SH-SY5Y (cell line): ENCODE data around the gene LYAR.

Experiments used
- GATA2 ChIP-seq: IDR thresholded peaks from 2 replicates; pipeline ENCODE4 v1.6.1; 2011; ENCODE audit warnings: mild to moderate bottlenecking, low read depth, low read length
- GATA3 ChIP-seq: IDR thresholded peaks from 2 replicates; pipeline ENCODE4 v1.6.1; 2011; ENCODE audit warnings: low read depth, mild to moderate bottlenecking, low read length, moderate library complexity

The LYAR gene

DNA sequence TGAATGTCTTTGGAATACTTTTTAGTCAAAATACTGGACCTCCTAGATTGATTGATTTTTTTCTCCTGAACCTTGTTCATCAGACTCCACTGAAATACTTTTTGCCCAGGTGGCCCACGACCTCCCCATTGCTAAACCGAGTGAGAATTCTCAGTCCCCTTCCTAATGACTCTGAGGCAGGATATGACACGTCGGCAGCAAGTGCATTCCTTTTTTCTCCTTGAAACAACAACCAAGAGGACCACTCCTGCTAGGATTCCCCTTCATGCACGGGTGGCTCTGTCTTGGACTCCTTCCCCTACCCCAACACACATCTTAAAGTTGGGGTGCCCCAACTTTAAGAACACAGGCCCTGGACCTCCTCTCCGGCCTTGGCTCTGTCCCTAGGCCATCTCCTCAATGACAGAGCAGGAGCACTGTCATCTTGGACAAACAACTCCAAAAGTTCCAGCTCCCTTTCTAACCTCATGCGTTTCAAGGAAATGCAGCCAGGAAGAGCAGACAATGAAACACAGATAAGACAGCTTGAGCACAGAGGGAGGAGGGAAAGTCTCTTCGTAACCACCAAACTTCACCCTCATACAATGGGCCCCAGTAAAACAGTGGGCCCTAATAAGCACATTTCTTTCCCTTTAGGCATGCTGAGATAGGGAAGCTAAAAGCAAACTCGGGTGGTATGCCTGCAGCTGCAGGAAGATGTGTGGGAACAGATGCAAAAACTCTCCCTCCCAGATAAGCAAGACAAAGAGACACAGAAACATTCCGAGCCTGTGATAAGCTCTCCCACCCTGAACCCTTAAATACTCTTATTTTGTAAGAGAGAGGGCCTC is 34.0 kb upstream of the LYAR start:
- TF ChIP-seq GATA2, result no peak
- no peak for TF ChIP-seq GATA3

DNA sequence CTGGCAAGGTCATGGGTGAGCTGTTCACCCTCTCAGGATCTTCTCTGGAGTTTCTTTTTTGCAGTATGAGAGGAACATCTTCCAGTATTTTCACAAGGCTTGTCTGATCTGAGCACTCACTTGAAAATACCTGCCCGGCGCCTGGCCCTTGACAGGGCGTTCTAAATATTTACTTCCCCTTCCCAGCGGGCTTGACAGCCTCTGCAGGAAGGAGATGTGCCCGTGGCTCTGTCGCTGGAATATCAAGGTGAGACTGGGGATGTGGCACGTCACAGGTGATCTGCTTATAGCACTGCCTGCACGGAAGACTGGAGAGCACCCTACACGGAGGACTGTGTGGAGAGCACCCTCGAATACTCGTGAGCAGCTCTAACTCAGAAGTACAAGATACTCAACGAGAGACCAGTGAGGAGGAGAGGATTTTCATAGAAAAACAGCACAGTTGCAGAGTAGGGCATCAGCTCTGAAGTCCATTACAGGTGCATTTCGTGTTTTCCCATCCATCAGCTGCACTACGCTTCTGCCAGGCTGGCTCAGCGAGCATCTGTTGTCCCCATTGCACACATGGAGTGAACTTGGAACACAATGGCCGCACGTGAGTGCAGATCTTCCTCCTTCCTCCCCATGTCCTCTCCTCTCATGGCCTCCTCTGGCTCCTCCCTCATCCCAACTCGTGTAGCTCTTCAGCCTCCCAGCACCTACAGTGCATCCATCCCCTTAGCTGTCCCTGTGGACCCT is 32.2 kb upstream of the LYAR start:
- TF ChIP-seq GATA2 (no peak), GATA3 (no peak)

DNA sequence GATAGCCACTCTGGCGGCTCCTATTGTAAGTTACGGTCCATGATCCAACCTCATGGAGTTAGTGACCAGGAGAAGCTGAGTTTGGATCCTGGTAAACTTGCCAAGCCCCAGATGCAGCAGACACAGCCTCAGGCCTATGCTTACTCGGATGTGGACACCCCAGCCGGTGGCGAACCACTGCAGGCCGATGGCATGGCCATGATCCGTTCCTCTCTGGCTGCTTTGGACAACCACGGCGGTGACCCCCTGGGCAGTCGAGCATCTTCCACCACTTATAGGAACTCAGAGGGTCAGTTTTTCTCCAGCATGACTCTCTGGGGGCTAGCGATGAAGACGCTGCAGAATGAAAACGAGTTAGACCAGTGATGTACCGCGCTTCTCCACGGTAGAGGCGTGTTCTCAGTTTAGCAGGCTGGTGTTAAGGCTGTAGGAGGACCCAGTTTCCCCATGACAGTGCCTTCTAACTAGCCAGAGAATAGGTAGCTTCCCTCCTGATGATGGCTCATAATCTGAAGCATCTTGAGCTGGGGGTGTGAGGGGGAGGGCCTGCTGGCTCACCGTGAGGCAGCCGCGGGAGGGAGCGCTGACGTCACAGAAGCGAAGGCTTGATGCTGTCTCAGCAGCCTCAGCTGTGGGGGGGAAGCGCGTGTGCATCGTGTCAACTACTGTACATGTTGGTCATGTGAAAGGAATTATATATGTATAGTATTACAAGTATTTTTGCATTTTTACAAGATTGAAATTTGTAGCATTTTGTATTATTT is 31.2 kb upstream of the LYAR start:
- TF ChIP-seq GATA3 (no peak), GATA2 (no peak)

DNA sequence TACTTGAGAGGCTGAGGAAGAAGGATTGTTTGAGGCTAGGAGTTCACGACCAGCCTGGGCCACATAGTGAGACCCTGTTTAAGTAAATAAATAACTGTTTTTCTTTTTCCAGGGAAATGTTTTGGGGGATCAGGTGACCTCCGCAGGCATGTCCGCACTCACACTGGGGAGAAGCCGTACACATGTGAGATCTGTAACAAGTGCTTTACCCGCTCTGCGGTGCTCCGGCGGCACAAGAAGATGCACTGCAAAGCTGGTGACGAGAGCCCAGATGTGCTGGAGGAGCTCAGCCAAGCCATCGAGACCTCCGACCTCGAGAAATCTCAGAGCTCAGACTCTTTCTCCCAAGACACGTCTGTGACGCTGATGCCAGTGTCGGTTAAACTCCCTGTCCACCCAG is 30.6 kb upstream of the LYAR start:
- TF ChIP-seq GATA2 (no peak), GATA3 (no peak)

DNA sequence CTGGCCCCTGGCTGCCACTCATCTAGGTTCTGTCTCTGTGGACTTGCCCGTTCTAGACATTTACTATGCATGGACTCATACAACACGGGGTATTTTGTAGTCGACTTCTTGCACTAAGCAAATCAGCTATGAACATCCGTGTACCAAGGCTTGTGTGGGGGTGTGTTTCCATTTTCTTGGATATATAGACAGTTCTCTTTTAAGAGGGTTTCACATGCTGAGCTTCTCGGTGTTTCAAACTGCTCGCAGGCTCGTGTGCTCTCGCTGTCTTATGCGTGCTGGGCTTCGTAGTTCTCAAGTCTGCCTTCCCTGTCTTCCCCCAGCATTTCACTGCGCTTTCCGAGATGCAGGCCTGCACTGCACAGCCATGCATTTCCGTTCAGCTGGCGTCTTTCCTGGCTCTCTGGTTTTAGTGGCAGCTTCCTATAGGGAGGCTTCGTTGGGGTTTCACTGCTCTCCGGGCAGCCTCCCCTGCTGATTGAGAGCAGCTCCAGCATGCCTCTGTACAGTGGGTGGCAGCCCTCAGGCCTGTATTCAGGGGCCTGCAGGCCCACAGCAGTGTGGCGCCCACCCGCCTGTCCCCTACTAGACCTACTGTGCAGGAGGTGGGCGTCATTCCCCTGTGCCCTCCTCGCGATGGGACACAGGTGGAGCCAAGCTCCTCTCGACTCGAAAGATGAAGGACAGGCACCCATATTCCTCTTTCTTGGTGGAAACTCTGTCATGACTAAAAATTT is 27.7 kb upstream of the LYAR start:
- no peak for TF ChIP-seq GATA3
- no peak for TF ChIP-seq GATA2

DNA sequence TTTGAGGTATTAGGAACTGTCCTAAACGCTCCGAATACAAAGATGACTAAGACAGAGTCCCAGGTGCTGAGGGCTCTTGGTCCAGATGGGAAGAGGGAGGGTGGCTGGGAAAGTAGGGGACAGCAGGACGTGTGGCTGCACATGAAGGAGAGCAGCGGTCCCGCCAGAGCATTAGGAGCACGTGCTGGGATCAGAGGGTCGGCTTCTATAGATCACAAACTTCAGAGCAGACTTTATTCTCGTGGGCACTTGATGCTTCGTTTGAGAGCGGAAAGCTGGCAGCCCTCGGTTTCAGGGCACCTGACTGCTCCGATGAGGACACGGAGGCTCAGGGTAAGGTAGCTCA is 26.2 kb upstream of the LYAR start:
- no peak for TF ChIP-seq GATA2
- TF ChIP-seq GATA3, result no peak

DNA sequence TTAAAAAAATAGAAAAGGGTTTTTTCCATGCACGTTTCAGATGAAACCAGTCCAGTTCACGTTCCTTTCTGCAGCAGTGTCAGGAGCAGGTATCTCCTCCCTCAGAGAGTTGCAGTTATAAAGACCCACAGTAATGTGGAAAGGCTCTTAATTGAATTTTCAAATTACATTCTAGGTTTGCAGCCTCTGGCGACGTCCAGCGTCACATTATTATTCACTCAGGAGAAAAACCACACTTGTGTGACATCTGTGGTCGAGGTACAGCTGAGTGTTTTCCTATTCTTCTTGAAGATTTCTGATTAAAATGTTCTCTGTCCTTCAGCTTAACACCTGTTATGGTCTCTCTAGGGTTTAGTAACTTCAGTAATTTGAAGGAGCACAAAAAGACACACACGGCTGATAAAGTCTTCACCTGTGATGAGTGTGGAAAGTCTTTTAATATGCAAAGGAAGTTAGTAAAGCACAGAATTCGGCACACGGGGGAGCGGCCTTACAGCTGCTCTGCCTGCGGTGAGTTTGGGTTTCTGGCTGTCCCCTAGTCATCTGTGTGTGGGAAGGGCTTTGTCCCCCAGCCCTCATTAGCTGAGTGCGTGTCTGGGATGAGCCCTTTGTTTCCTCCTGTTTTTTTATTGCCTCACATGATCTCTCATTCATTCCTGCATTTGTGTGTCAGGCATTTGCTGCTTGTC is 25.7 kb upstream of the LYAR start:
- TF ChIP-seq GATA2 (no peak), GATA3 (no peak)

DNA sequence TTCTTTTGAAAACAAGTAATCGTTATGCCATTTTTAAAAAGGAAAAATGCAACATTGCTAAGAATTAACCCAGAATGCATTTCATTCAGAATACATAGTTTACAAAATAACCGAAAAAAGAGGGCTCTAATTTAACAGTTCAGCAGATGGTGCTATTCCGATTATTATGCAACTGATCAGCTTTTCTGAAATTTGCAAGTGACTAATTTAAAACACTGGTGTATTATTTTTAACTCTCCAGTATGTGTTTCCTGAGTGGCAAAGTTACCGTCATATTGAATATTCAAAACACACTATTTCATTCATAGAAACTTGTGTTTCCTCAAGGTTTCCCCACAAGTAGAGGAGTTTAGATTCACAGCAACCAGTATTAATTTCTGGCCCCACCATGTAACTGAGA is 21.2 kb upstream of the LYAR start:
- no peak for TF ChIP-seq GATA3
- TF ChIP-seq GATA2, result no peak

DNA sequence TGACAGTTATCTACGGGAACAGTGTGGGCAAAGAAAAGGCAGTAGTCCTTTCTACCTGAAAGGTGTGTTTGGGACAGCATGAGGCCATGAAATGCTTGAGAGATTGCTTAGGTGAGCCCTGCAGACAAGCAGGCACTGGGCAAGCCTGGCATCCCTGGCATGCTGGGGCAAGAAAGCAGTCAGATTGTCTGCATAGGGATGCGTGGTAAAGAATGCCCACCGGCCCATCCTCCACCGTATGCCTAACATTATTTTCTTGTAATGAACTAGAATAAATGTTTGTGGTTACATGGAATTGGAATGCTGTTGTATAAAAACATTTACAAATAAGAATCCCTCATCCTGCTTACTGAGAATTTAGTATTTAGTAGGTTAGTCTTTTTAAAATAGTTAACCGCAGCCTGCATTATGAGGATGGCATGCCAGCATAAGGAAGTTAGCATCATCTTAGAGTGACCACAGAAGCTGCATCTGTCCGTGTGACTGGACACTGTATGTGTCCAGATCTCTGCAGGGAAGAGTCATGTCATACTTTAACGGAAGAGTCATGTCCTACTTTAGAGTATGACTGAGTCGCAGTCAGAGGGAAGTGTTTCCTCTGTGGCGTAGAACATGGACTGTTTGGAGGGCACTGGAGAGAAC is 19.0 kb upstream of the LYAR start:
- TF ChIP-seq GATA3, result no peak
- no peak for TF ChIP-seq GATA2

DNA sequence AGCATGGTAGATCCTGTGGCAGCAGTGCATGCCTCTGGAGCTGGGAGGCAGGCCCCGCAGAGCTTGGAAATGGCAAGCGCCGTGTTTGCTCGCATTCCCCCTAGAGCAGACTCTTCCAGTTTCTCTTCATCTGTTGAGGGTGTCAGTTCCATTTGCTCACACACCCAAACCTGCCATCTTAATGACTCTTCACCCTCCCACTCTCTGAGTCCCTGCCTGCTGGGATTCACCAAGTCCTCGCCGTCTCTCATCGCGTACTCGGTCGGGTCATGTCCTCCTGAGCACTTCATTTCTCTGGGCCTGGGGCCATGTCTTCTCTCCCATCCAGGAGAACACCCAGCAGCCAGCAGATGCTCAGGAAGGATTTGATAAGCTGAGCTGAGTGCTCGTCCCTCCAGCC is 17.0 kb upstream of the LYAR start:
- no peak for TF ChIP-seq GATA3
- TF ChIP-seq GATA2, result no peak

DNA sequence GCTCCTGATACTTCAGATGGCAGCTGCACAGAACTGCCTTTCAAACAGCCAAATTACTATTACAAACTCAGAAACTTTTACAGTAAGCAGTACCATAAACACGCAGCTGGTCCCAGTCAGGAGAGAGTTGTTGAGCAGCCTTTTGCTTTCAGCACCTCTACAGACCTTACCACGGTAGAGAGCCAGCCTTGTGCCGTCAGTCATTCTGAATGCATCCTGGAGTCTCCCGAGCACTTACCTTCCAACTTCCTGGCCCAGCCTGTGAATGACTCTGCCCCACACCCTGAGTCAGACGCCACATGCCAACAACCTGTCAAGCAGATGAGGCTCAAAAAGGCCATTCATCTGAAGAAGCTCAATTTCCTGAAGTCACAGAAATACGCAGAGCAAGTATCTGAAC is 12.5 kb upstream of the LYAR start:
- TF ChIP-seq GATA3 (no peak), GATA2 (no peak)

DNA sequence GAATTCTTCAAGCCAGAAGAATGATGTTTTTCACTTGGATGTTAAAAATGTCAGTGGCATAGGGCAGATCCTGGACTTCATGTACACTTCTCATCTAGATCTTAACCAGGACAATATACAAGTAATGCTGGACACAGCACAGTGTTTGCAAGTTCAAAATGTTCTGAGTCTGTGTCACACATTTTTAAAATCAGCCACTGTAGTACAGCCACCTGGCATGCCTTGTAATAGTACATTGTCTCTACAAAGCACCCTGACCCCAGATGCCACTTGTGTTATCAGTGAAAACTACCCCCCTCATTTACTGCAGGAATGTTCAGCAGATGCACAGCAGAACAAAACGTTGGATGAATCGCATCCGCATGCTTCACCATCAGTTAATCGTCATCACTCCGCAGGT is 12.0 kb upstream of the LYAR start:
- TF ChIP-seq GATA3 (no peak), GATA2 (no peak)

DNA sequence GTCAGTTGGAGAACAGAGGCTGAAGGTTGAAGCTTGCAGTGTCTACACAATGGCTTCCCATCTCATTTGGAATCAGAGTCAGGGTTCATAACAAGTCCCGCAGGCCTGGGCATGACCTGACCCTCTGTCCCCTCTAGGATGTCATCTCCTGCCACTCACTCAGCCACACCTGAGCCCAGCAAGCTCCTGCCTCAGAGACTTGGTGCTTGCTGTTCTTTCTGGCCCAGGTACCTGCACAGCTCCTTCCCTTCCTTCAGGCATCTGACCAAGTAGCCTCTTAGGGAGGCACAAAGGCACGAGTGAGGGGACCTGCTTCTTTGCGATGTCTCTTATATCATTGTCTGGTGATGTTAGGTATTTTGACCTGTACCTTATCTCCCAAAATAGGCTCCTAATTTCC is 9.1 kb upstream of the LYAR start:
- TF ChIP-seq GATA2, result no peak
- TF ChIP-seq GATA3, result no peak
